ENCODE data around the gene PRR27.
"Not testable (repeated sequence)": the region's sequence is repeated elsewhere in the genome, so short reads cannot be mapped to it uniquely, and the experiment has no call there.

PRR27 gene

DNA sequence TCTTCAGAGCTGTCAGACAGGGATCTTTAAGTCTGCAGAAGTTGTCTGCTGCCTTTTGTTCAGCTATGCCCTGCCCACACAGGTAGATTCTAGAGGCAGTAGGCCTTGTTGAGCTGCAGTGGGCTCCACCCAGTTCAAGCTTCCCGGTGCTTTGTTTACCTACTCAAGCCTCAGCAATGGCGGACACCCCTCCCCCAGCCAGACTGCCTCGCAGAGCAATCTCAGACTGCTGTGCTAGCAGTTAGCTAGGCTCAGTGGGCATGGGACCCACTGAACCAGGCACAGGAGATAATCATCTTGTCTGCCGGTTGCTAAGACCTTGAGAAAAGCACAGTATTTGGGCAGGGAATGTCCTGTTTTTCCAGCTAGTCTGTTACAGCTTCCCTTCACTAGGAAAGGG lies 58.7 kb downstream of the PRR27 start:
- not testable (repeated sequence) for DNase-seq
